Mesenchymal stem cell (in vitro differentiated cells and primary cell): ENCODE data around the gene OR1I1.

Experiments
- DNase-seq: peaks from one replicate; pipeline ENCODE4 v3.0.0-alpha.2; 2013
- H2AFZ ChIP-seq: one replicate; pipeline ENCODE4 v1.6.1; 2013; ENCODE audit warnings: low read depth, mild to moderate bottlenecking, control low read depth, inconsistent platforms, low read length, moderate library complexity
- H2AK5ac ChIP-seq: 2 replicates; pipeline ENCODE4 v1.6.1; 2013; ENCODE audit warnings: low read length, moderate library complexity, mild to moderate bottlenecking, inconsistent platforms; ENCODE audit not compliant: severe bottlenecking
- H2BK120ac ChIP-seq: one replicate; pipeline ENCODE4 v1.6.1; 2013; ENCODE audit warnings: low read depth, mild to moderate bottlenecking, inconsistent platforms, low read length, moderate library complexity
- H2BK12ac ChIP-seq, 2 experiments: one replicate each; pipeline ENCODE4 v1.6.1; 2013; ENCODE audit warnings: inconsistent platforms in 2 of 2, low read length in 2 of 2, mild to moderate bottlenecking in 2 of 2, moderate library complexity in 2 of 2, control low read depth in 1 of 2
- H2BK15ac ChIP-seq: one replicate; pipeline ENCODE4 v1.6.1; 2013; ENCODE audit warnings: mild to moderate bottlenecking, low read depth, inconsistent platforms; ENCODE audit not compliant: poor library complexity, severe bottlenecking
- H2BK5ac ChIP-seq: 2 replicates; pipeline ENCODE4 v1.6.1; 2013; ENCODE audit warnings: low read depth, mild to moderate bottlenecking, low read length, control low read depth, inconsistent platforms; ENCODE audit not compliant: poor library complexity, severe bottlenecking
- H3K14ac ChIP-seq, 2 experiments: one replicate each; pipeline ENCODE4 v1.6.1; 2013; ENCODE audit warnings: inconsistent platforms in 2 of 2, low read length in 2 of 2, control low read depth in 1 of 2, mild to moderate bottlenecking in 1 of 2, moderate library complexity in 1 of 2
- H3K18ac ChIP-seq, 2 experiments: one replicate each; pipeline ENCODE4 v1.6.1; 2013; ENCODE audit warnings: inconsistent platforms in 2 of 2, low read length in 2 of 2, control low read depth in 1 of 2, low read depth in 1 of 2, mild to moderate bottlenecking in 1 of 2
- H3K23ac ChIP-seq, 2 experiments: one replicate each; pipeline ENCODE4 v1.6.1; 2013; ENCODE audit warnings: inconsistent platforms in 2 of 2, low read length in 2 of 2, mild to moderate bottlenecking in 2 of 2, moderate library complexity in 2 of 2, control low read depth in 1 of 2
- H3K27ac ChIP-seq: 2 replicates; pipeline ENCODE4 v1.5.1; 2013; ENCODE audit warnings: mild to moderate bottlenecking, moderate library complexity, low read length, control low read depth, inconsistent platforms; ENCODE audit not compliant: poor library complexity, severe bottlenecking
- H3K27me3 ChIP-seq, 2 experiments: 2 replicates each; pipeline versions ENCODE4 v1.6.1 to v1.7.0; 2013; ENCODE audit warnings: low read length in 2 of 2, mild to moderate bottlenecking in 2 of 2, moderate library complexity in 2 of 2, control low read depth in 1 of 2, inconsistent platforms in 1 of 2; ENCODE audit not compliant: control insufficient read depth in 1 of 2, insufficient read depth in 1 of 2
- H3K36me3 ChIP-seq, 2 experiments: 2 replicates each; pipeline versions ENCODE4 v1.6.1 to v1.7.0; 2013; ENCODE audit warnings: low read length in 2 of 2, control low read depth in 1 of 2, inconsistent platforms in 1 of 2, low read depth in 1 of 2, mild to moderate bottlenecking in 1 of 2; ENCODE audit not compliant: insufficient read depth in 2 of 2, control insufficient read depth in 1 of 2
- H3K4ac ChIP-seq, 2 experiments: one replicate each; pipeline ENCODE4 v1.6.1; 2013; ENCODE audit warnings: inconsistent platforms in 2 of 2, low read length in 2 of 2, mild to moderate bottlenecking in 2 of 2, moderate library complexity in 2 of 2, control low read depth in 1 of 2, low read depth in 1 of 2
- H3K4me1 ChIP-seq: 2 replicates; pipeline ENCODE4 v1.6.1; 2013; ENCODE audit warnings: low read depth, low read length, control low read depth; ENCODE audit not compliant: control insufficient read depth, insufficient read depth
- H3K4me2 ChIP-seq: 2 replicates; pipeline ENCODE4 v1.6.1; 2013; ENCODE audit warnings: low read length, mild to moderate bottlenecking, inconsistent platforms; ENCODE audit not compliant: poor library complexity, severe bottlenecking
- H3K4me3 ChIP-seq, 2 experiments: 2 replicates each; pipeline versions ENCODE4 v1.5.1 to v1.7.0; 2013; ENCODE audit warnings: low read length in 2 of 2, mild to moderate bottlenecking in 2 of 2, control low read depth in 1 of 2, low read depth in 1 of 2; ENCODE audit not compliant: insufficient read depth in 1 of 2
- H3K79me1 ChIP-seq: replicated peaks from 2 replicates; pipeline ENCODE4 v1.6.1; 2013; ENCODE audit warnings: mild to moderate bottlenecking, control low read depth, low read length, inconsistent platforms; ENCODE audit not compliant: poor library complexity, severe bottlenecking
- H3K9ac ChIP-seq: 2 replicates; pipeline ENCODE4 v1.7.0; 2013; ENCODE audit warnings: mild to moderate bottlenecking, low read length, moderate library complexity
- H3K9me3 ChIP-seq: 2 replicates; pipeline ENCODE4 v1.7.0; 2013; ENCODE audit warnings: mild to moderate bottlenecking, low read length; ENCODE audit not compliant: control insufficient read depth
- H4K8ac ChIP-seq: one replicate; pipeline ENCODE4 v1.6.1; 2013; ENCODE audit warnings: inconsistent platforms, mild to moderate bottlenecking, low read length, moderate library complexity
- H4K91ac ChIP-seq: one replicate; pipeline ENCODE4 v1.6.1; 2013; ENCODE audit warnings: mild to moderate bottlenecking, low read length, inconsistent platforms
- WGBS: methylation state at CpG from one replicate; pipeline ENCODE4 v1.1.7; 2013; ENCODE audit warnings: mixed read lengths; 5-methylcytosine and 5-hydroxymethylcytosine counted together

Gene OR1I1

GRCh38 chr19:15128162-15128770 lies 46.3 kb downstream of the OR1I1 start:
- Histone ChIP-seq H3K4ac (no peak overlapping the region), H3K9me3 (no peaks in the 10 kb centered on the region), H3K9ac (no peak overlapping the region), H3K27me3 (peaks cover 0 to 9% of the 10 kb centered on the region in 2 experiments), H2BK5ac (no peak overlapping the region), H3K18ac (no peak overlapping the region), H3K79me1 (peaks cover 7% of the 10 kb centered on the region), H2BK12ac (no peak overlapping the region), H3K4me2 (no peak overlapping the region), H3K27ac (no peak overlapping the region), H2AFZ (no peak overlapping the region), H3K4me1 (peaks cover 13% of the 10 kb centered on the region), H3K36me3 (peaks cover 3 to 4% of the 10 kb centered on the region in 2 experiments), H4K8ac (no peak overlapping the region), H3K23ac (no peak overlapping the region), H2BK120ac (no peak overlapping the region), H4K91ac (no peak overlapping the region), H3K14ac (no peak overlapping the region), H2AK5ac (no peak overlapping the region), H2BK15ac (no peak overlapping the region), H3K4me3 (no peak overlapping the region)
- WGBS: 82% methylated on average over 5 of the region's 6 CpGs
- no peak for DNase-seq

- Histone ChIP-seq H4K91ac (no peak overlapping the region), H3K9me3 (no peaks in the 10 kb centered on the region), H3K23ac (no peak overlapping the region), H3K79me1 (no peaks in the 10 kb centered on the region), H3K36me3 (no peaks in the 10 kb centered on the region), H3K4me2 (no peak overlapping the region), H3K27me3 (peaks cover 0 to 9% of the 10 kb centered on the region in 2 experiments), H2BK12ac (no peak overlapping the region), H3K18ac (no peak overlapping the region), H2AFZ (no peak overlapping the region), H3K4me3 (no peak overlapping the region), H3K4ac (no peak overlapping the region), H2BK15ac (no peak overlapping the region), H4K8ac (no peak overlapping the region), H2AK5ac (no peak overlapping the region), H2BK5ac (no peak overlapping the region), H3K27ac (no peak overlapping the region), H3K9ac (no peak overlapping the region), H2BK120ac (no peak overlapping the region), H3K4me1 (no peaks in the 10 kb centered on the region), H3K14ac (no peak overlapping the region)
- no peak for DNase-seq
- WGBS: 73% methylated on average over 12 of the region's 16 CpGs
Measured at GRCh38 chr19:15129856-15130585, 48.0 kb downstream of the OR1I1 start.

GRCh38 chr19:15136234-15136954 lies 54.4 kb downstream of the OR1I1 start:
- Histone ChIP-seq H2AK5ac (no peak overlapping the region), H3K18ac (no peak overlapping the region), H2BK5ac (no peak overlapping the region), H2AFZ (no peak overlapping the region), H3K36me3 (no peaks in the 10 kb centered on the region), H2BK12ac (no peak overlapping the region), H3K4me1 (no peaks in the 10 kb centered on the region), H3K79me1 (no peaks in the 10 kb centered on the region), H3K9me3 (peaks cover 4% of the 10 kb centered on the region), H4K91ac (no peak overlapping the region), H4K8ac (no peak overlapping the region), H3K4me3 (no peak overlapping the region), H3K4ac (no peak overlapping the region), H3K4me2 (no peak overlapping the region), H2BK15ac (no peak overlapping the region), H3K27ac (no peak overlapping the region), H3K14ac (no peak overlapping the region), H2BK120ac (no peak overlapping the region), H3K27me3 (no peaks in the 10 kb centered on the region), H3K9ac (no peak overlapping the region), H3K23ac (no peak overlapping the region)
- 45% methylated on average over 2 of the region's 2 CpGs for WGBS
- DNase-seq: peak; percentile 93

DNA sequence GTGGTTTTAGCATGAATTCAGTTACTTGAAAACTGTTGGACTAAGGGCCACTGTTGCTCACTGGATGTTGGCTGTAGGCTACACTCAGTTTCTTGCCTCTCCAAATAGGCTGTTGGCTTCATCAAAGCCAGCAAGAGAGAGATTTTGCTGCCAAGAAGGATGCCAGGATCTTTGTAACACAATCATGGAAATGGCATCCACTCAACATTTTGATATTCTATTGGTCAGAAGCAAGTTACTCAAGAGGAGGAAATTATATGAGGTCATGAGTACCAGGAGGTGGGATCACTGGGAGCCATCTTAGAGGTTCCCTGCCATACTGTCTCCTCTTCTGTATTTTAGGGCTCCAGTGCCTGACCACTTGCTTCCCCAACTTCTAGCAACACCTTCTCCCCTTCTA lies 55.8 kb downstream of the OR1I1 start:
- H3K79me1 ChIP-seq: no peaks in the 10 kb centered on the region
- peak; percentile 78 for DNase-seq
- H2AFZ ChIP-seq: no peak overlapping the region
- H4K91ac ChIP-seq: no peak overlapping the region
- H3K9ac ChIP-seq: no peak overlapping the region
- no peak overlapping the region for H4K8ac ChIP-seq
- H3K18ac ChIP-seq: peak overlapping the region; percentile 49 to 78
- peak overlapping the region in 1 of 2 experiments; percentile 12 for H3K4ac ChIP-seq
- H3K27me3 ChIP-seq: no peaks in the 10 kb centered on the region
- H2BK5ac ChIP-seq: no peak overlapping the region
- H3K4me3 ChIP-seq: no peak overlapping the region
- no peak overlapping the region for H3K14ac ChIP-seq
- H2BK120ac ChIP-seq: no peak overlapping the region
- H2AK5ac ChIP-seq: no peak overlapping the region
- H3K4me2 ChIP-seq: no peak overlapping the region
- no peaks in the 10 kb centered on the region for H3K36me3 ChIP-seq
- H3K23ac ChIP-seq: no peak overlapping the region
- peak overlapping the region; percentile 31 to 85 for H2BK12ac ChIP-seq
- no peak overlapping the region for H2BK15ac ChIP-seq
- H3K27ac ChIP-seq: no peak overlapping the region
- H3K9me3 ChIP-seq: peaks cover 4% of the 10 kb centered on the region
- H3K4me1 ChIP-seq: no peaks in the 10 kb centered on the region
